H1 (cell line): ENCODE results near the gene SRSF1. TPM values are rescaled to one million over a fixed set of nuclear protein-coding genes. Genes with fewer than 3 reads are reported as not detected.

Experiments used
- CBX5 ChIP-seq: fragments of 300-800, 300-1000 bp; sonication (generic); IDR thresholded peaks from 2 replicates; pipeline ENCODE4 v1.7.1; 2016; ENCODE audit warnings: antibody characterized with exemption, low read length, low read depth
- EGR1 ChIP-seq: IDR thresholded peaks from 2 replicates; pipeline ENCODE4 v1.6.1; 2011; ENCODE audit warnings: low read depth, low read length, borderline replicate concordance
- SIN3A ChIP-seq, 2 experiments: IDR thresholded peaks in 1 of 2; conservative IDR thresholded peaks in 1 of 2; 2 replicates each; pipeline ENCODE4 v1.6.1; 2011 to 2012; ENCODE audit warnings: low read length in 2 of 2, improper control_type of control experiment in 1 of 2, low read depth in 1 of 2, mild to moderate bottlenecking in 1 of 2
- TCF12 ChIP-seq: IDR thresholded peaks from 2 replicates; pipeline ENCODE4 v1.6.1; 2011; ENCODE audit warnings: low read depth, mild to moderate bottlenecking, low read length
- polyA plus RNA-seq, 7 experiments: library from polyadenylated mRNA; depleted of rRNA in 3 of 7; stranded (reverse) in 5 of 7; unstranded in 2 of 7; fragments of >200 nt in 5 of 7; fragments of 200-250 nt in 2 of 7; gene quantifications; 1 replicate in 5 of 7; 2 replicates in 1 of 7; 4 replicates in 1 of 7; pipeline versions ENCODE4 v1.2.1 to v1.2.3, GENCODE V29; 2011 to 2013; ENCODE audit warnings: missing spikeins in 2 of 7, mixed read lengths in 2 of 7
- total RNA-seq: library from RNA; stranded (reverse); fragmentation: NEBNext Ultra II Directional; extraction: Animal tissue kit (Norgen Biotek cat#: 25700); gene quantifications from 2 replicates; pipeline ENCODE4 v1.2.1, GENCODE V29; 2021

SRSF1 gene
- total and polyA plus RNA-seq, 2 of the 8 experiments (the other 6 are each of a cell fraction or from before 2014, with no cell fraction given): 149 to 429 TPM

- TF ChIP-seq TCF12 (no peak), SIN3A (conservative IDR thresholded peaks at IDR 0.05 in 1 of 2, IDR thresholded peaks at IDR 0.05 in 1 of 2; ENCODE audit: low read depth in 1 of 2, low read length in 2 of 2) (no peak), EGR1 (no peak), CBX5 (no peak)
Observed at GRCh38 chr17:57954397-57955182, 52.5 kb downstream of the SRSF1 start (continued).
